ENCODE results near the gene DYRK1A.

DNA sequence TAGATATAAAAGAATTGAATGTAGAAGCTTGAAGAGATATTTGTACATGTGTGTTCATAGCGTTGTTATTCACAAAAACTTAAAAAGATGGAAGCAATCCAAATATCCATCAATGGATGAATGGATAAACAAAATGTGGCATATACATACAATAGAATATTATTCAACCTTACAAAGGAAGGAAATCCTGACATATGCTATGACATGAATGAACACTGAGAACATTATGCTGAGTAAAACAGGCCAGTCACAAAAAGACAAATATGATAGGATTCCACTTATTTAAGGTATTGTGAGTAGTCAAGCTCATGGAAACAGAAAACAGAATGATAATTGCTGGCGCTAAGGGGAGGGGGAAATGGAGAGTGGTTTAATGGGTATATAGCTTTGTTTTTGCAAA lies 47.0 kb upstream of the DYRK1A start:
- no peak for TF ChIP-seq SPI1 (IDR thresholded peaks at IDR 0.05; ENCODE audit: low read depth, low read length)
- no peak for TF ChIP-seq POLR2A (IDR thresholded peaks at IDR 0.05; ENCODE audit: low read depth, low read length)
- no peak for TF ChIP-seq TAF1 (IDR thresholded peaks at IDR 0.05; ENCODE audit: low read depth, low read length)
- no peak for TF ChIP-seq POLR2AphosphoS5 (IDR thresholded peaks at IDR 0.05; ENCODE audit: low read depth, low read length)
- no peak for TF ChIP-seq POU2F2 (IDR thresholded peaks at IDR 0.05; ENCODE audit: low read depth, low read length)

Data from GM12891 (cell line).